Tibial nerve (tissue), 4 donors: Measurements from ENCODE around the gene SMS. TPM values are rescaled to one million over a fixed set of nuclear protein-coding genes. Genes with fewer than 3 reads are reported as not detected.

ENCODE experiments used
- DNase-seq, 2 donors: peaks; one replicate each; pipeline ENCODE4 v3.0.0-alpha.2; 2019; ENCODE audit warnings: low spot score in 2 of 2
- H3K27ac ChIP-seq, 4 donors: fragments of 200-600 bp; sonication (generic) in 3 of 4; one replicate each; pipeline ENCODE4 v1.5.1; 2017 to 2019; ENCODE audit warnings: mild to moderate bottlenecking in 1 of 4
- H3K27me3 ChIP-seq, 2 donors: fragments of 200-600 bp; sonication (generic) in 1 of 2; one replicate each; pipeline versions ENCODE4 v1.5.1 to v1.6.0; 2017 to 2019
- H3K36me3 ChIP-seq, 3 donors: fragments of 200-600 bp; sonication (generic); one replicate each; pipeline ENCODE4 v1.5.1; 2018 to 2019
- H3K4me1 ChIP-seq, 4 donors: fragments of 200-600 bp; sonication (generic) in 3 of 4; one replicate each; pipeline ENCODE4 v1.5.1; 2017 to 2019
- H3K4me3 ChIP-seq, 4 donors: fragments of 200-600 bp; sonication (generic) in 3 of 4; one replicate each; pipeline ENCODE4 v1.5.1; 2017 to 2019; ENCODE audit warnings: mild to moderate bottlenecking in 1 of 4, moderate library complexity in 1 of 4
- H3K9me3 ChIP-seq, 4 donors: fragments of 200-600 bp; sonication (generic) in 3 of 4; one replicate each; pipeline ENCODE4 v1.5.1; 2017 to 2019
- CTCF ChIP-seq, 5 experiments: fragments of 200-600 bp in 3 of 5; fragments of 450-650 bp in 2 of 5; sonication (generic) in 3 of 5; IDR thresholded peaks; one replicate each; pipeline ENCODE4 v1.5.1; 2016 to 2019; ENCODE audit warnings: antibody characterized with exemption in 5 of 5, mild to moderate bottlenecking in 3 of 5, moderate library complexity in 2 of 5
- EP300 ChIP-seq, 2 donors: sonication (generic); formaldehyde crosslinking; IDR thresholded peaks; one replicate each; pipeline ENCODE4 v1.6.1; 2017; ENCODE audit warnings: antibody characterized with exemption in 2 of 2, mild to moderate bottlenecking in 1 of 2
- POLR2A ChIP-seq, 2 donors: fragments of 450-650 bp; IDR thresholded peaks; one replicate each; pipeline ENCODE4 v1.6.1; 2017; ENCODE audit warnings: antibody characterized with exemption in 2 of 2, mild to moderate bottlenecking in 2 of 2, moderate library complexity in 2 of 2
- WGBS, 2 donors: methylation state at CpG; one replicate each; pipeline ENCODE4 v1.1.5; 2018; 5-methylcytosine and 5-hydroxymethylcytosine counted together
- total RNA-seq, 4 donors: library from RNA; depleted of rRNA; stranded (reverse); fragments of >200 nt; gene quantifications; one replicate each; pipeline ENCODE4 v1.1.0, GENCODE V29; 2016

The SMS gene
- total RNA-seq, 4 donors from 2014 or later = 19.9 to 36.7 (median 24.7) TPM

- peaks cover 0 to 6% (median 0%) of the 10 kb centered on the region in 4 donors for H3K4me1 ChIP-seq
- no peaks in the 10 kb centered on the region for H3K9me3 ChIP-seq
- no peak overlapping the region for H3K4me3 ChIP-seq
- DNase-seq = no peak
- no peaks in the 10 kb centered on the region for H3K36me3 ChIP-seq
- no peak for TF ChIP-seq CTCF (IDR thresholded peaks at IDR 0.05)
- TF ChIP-seq POLR2A (IDR thresholded peaks at IDR 0.05) = no peak
- no peak for TF ChIP-seq EP300 (IDR thresholded peaks at IDR 0.05)
- WGBS, 2 donors = 62 to 83% methylated on average over 1 of the region's 1 CpG
- H3K27me3 ChIP-seq = no peaks in the 10 kb centered on the region
- H3K27ac ChIP-seq = no peak overlapping the region
These were observed 9.5 kb upstream of the SMS start for GRCh38 chrX:21930986-21931385.

GRCh38 chrX:21932292-21933002 is 8.1 kb upstream of the SMS start:
- Histone ChIP-seq H3K4me3 (no peak overlapping the region), H3K27me3 (no peaks in the 10 kb centered on the region), H3K27ac (peak overlapping the region in 2 of 4 donors; percentile 47 to 70), H3K9me3 (no peaks in the 10 kb centered on the region), H3K4me1 (no peaks in the 10 kb centered on the region), H3K36me3 (no peaks in the 10 kb centered on the region)
- DNase-seq = no peak
- 55 to 58% methylated on average over 11 of the region's 11 CpGs for WGBS, 2 donors
- no peak for TF ChIP-seq CTCF (IDR thresholded peaks at IDR 0.05)
- TF ChIP-seq EP300 (IDR thresholded peaks at IDR 0.05) = peak in 1 of 2 donors; percentile 35

- no peaks in the 10 kb centered on the region for H3K36me3 ChIP-seq
- H3K4me3 ChIP-seq = no peak overlapping the region
- DNase-seq = no peak
- no peaks in the 10 kb centered on the region for H3K4me1 ChIP-seq
- H3K27ac ChIP-seq = peak overlapping the region in 1 of 4 donors; percentile 70
- H3K27me3 ChIP-seq = no peaks in the 10 kb centered on the region
- WGBS, 2 donors = 79 to 84% methylated on average over 7 of the region's 7 CpGs
- no peaks in the 10 kb centered on the region for H3K9me3 ChIP-seq
- no peak for TF ChIP-seq POLR2A (IDR thresholded peaks at IDR 0.05)
- TF ChIP-seq EP300 (IDR thresholded peaks at IDR 0.05) = no peak
- TF ChIP-seq CTCF (IDR thresholded peaks at IDR 0.05) = no peak
These were observed 7.4 kb upstream of the SMS start for GRCh38 chrX:21933077-21933476.

- Histone ChIP-seq H3K27ac (no peak overlapping the region), H3K36me3 (no peaks in the 10 kb centered on the region), H3K27me3 (peaks cover 0 to 4% of the 10 kb centered on the region in 2 donors), H3K4me3 (no peak overlapping the region), H3K4me1 (no peaks in the 10 kb centered on the region), H3K9me3 (no peaks in the 10 kb centered on the region)
- no peak for DNase-seq
- TF ChIP-seq EP300 (IDR thresholded peaks at IDR 0.05) (no peak), CTCF (IDR thresholded peaks at IDR 0.05) (no peak), POLR2A (IDR thresholded peaks at IDR 0.05) (no peak)
- 72 to 81% methylated on average over 3 of the region's 3 CpGs for WGBS, 2 donors
These were observed 6.1 kb upstream of the SMS start for GRCh38 chrX:21934414-21934813.

- TF ChIP-seq POLR2A (IDR thresholded peaks at IDR 0.05) (no peak), EP300 (IDR thresholded peaks at IDR 0.05) (no peak), CTCF (IDR thresholded peaks at IDR 0.05) (no peak)
- no peak for DNase-seq
- WGBS, 2 donors = 49 to 54% methylated on average over 10 of the region's 10 CpGs
- peaks cover 0 to 14% (median 0%) of the 10 kb centered on the region in 4 donors for H3K4me1 ChIP-seq
- H3K36me3 ChIP-seq = no peaks in the 10 kb centered on the region
- H3K27me3 ChIP-seq = peaks cover 0 to 4% of the 10 kb centered on the region in 2 donors
- peak overlapping the region; percentile 20 to 87 (median 72) for H3K27ac ChIP-seq
- H3K4me3 ChIP-seq = peak overlapping the region; percentile 36 to 72 (median 50)
- H3K9me3 ChIP-seq = no peaks in the 10 kb centered on the region
These were observed 603 bp upstream of the SMS start for GRCh38 chrX:21939906-21940305.
